HCT116 (cell line): ENCODE results near the gene CCDC188. TPM values are rescaled to one million over a fixed set of nuclear protein-coding genes. Genes with fewer than 3 reads are reported as not detected.

Experiments
- ATAC-seq: fragments of 200-7000 bp; cut with Tn5 transposase; 2 replicates; pipeline ENCODE4 v1.9.1; 2020; ENCODE audit warnings: mild to moderate bottlenecking, moderate library complexity
- BruUV-seq: library from RNA; stranded (reverse); fragments of 400-500 nt; replicated peaks from 2 replicates; lab custom pipeline; 2021; lab: Mats Ljungman, UMichigan
- CTCF ChIA-PET: fragments of 300-600 bp; sonication (Branson Sonifier 250); formaldehyde crosslinking; loops from one replicate; lab custom pipeline; 2021; ENCODE audit warnings: antibody characterized with exemption; lab: Charles Lee
- POLR2A ChIA-PET: fragments of 300-600, 350-600 bp; sonication (Branson Sonifier 250); formaldehyde crosslinking; loops from one replicate; lab custom pipeline; 2021; ENCODE audit warnings: antibody characterized with exemption; lab: Charles Lee
- RAD21 ChIA-PET, 2 experiments: fragments of 300-600 bp; sonication (Branson Sonifier 250); formaldehyde crosslinking; loops; one replicate each; lab custom pipeline; 2023; ENCODE audit warnings: low total read pairs in 2 of 2; ENCODE audit not compliant: uncharacterized antibody in 2 of 2, unreplicated experiment in 2 of 2, low non-redundant PET in 1 of 2; lab: Charles Lee
- DNase-seq: peaks from one replicate; pipeline ENCODE4 v3.0.0-alpha.2; 2010; ENCODE audit warnings: low read depth, low spot score
- H2AFZ ChIP-seq: fragments of 200-600 bp; shearing (Covaris generic), sonication (generic); 2 replicates; pipeline ENCODE4 v1.6.1; 2017; ENCODE audit warnings: low read depth, mixed run types, mixed read lengths, antibody characterized with exemption, low read length; ENCODE audit not compliant: poor library complexity, severe bottlenecking
- H3K27ac ChIP-seq: 2 replicates; pipeline ENCODE4 v1.5.1; 2012; ENCODE audit warnings: low read depth, low read length
- H3K27me3 ChIP-seq: fragments of 200-600 bp; sonication (generic); 2 replicates; pipeline ENCODE4 v1.6.1; 2016; ENCODE audit warnings: mixed run types, low read length, mixed read lengths; ENCODE audit not compliant: insufficient read depth
- H3K36me3 ChIP-seq, 2 experiments: fragments of 200-500 bp in 1 of 2; fragments of 200-600 bp in 1 of 2; sonication (Bioruptor generic) in 1 of 2; sonication (generic) in 1 of 2; 2 replicates each; pipeline versions ENCODE4 v1.5.1 to v1.6.1; 2014 to 2016; ENCODE audit warnings: low read length in 2 of 2, inconsistent platforms in 1 of 2, mixed read lengths in 1 of 2, mixed run types in 1 of 2; ENCODE audit not compliant: insufficient read depth in 2 of 2, control insufficient read depth in 1 of 2
- H3K4me1 ChIP-seq, 2 experiments: fragments of 200-600 bp in 1 of 2; sonication (generic) in 1 of 2; 2 replicates each; pipeline versions ENCODE4 v1.5.1 to v1.6.1; 2012 to 2017; ENCODE audit warnings: low read length in 2 of 2, inconsistent platforms in 1 of 2, mild to moderate bottlenecking in 1 of 2, mixed read lengths in 1 of 2, mixed run types in 1 of 2, moderate library complexity in 1 of 2; ENCODE audit not compliant: insufficient read depth in 2 of 2, control insufficient read depth in 1 of 2
- H3K4me2 ChIP-seq: fragments of 200-600 bp; sonication (generic); 2 replicates; pipeline ENCODE4 v1.6.1; 2017; ENCODE audit warnings: mixed run types, low read length, mixed read lengths
- H3K4me3 ChIP-seq, 2 experiments: fragments of 200-600 bp in 1 of 2; sonication (generic) in 1 of 2; replicated peaks in 1 of 2; 2 replicates each; pipeline ENCODE4 v1.5.1; 2011 to 2016; ENCODE audit warnings: low read length in 2 of 2, control low read depth in 1 of 2, low read depth in 1 of 2, mild to moderate bottlenecking in 1 of 2, mixed read lengths in 1 of 2, mixed run types in 1 of 2
- H3K79me2 ChIP-seq: fragments of 200-600 bp; sonication (generic); 2 replicates; pipeline ENCODE4 v1.6.1; 2017; ENCODE audit warnings: mild to moderate bottlenecking, mixed run types, low read length, moderate library complexity, mixed read lengths; ENCODE audit not compliant: insufficient read depth
- H3K9ac ChIP-seq: fragments of 200-600 bp; sonication (generic); 2 replicates; pipeline ENCODE4 v1.6.1; 2016; ENCODE audit warnings: low read length, mixed read lengths
- H3K9me2 ChIP-seq: fragments of 200-600 bp; sonication (generic), shearing (Covaris generic); 2 replicates; pipeline ENCODE4 v1.6.1; 2017; ENCODE audit warnings: mixed run types, mild to moderate bottlenecking, moderate library complexity; ENCODE audit not compliant: insufficient read depth
- H3K9me3 ChIP-seq, 2 experiments: fragments of 200-500 bp in 1 of 2; fragments of 200-600 bp in 1 of 2; sonication (Bioruptor generic) in 1 of 2; sonication (generic) in 1 of 2; 2 replicates each; pipeline ENCODE4 v1.6.1; 2014 to 2017; ENCODE audit warnings: low read length in 2 of 2, mixed read lengths in 2 of 2, inconsistent platforms in 1 of 2, low read depth in 1 of 2, mild to moderate bottlenecking in 1 of 2, mixed run types in 1 of 2, moderate library complexity in 1 of 2; ENCODE audit not compliant: control insufficient read depth in 1 of 2, insufficient read depth in 1 of 2
- H4K20me1 ChIP-seq: fragments of 200-600 bp; sonication (generic), shearing (Covaris generic); 2 replicates; pipeline ENCODE4 v1.6.1; 2017; ENCODE audit warnings: mixed run types, mild to moderate bottlenecking, moderate library complexity; ENCODE audit not compliant: insufficient read depth
- CBX3 ChIP-seq: IDR thresholded peaks from 2 replicates; pipeline ENCODE4 v1.6.1; 2012; ENCODE audit warnings: low read depth
- CEBPB ChIP-seq: IDR thresholded peaks from 2 replicates; pipeline ENCODE4 v1.6.1; 2012; ENCODE audit warnings: low read depth
- EZH2 ChIP-seq: fragments of 200-600 bp; sonication (generic); IDR thresholded peaks from 2 replicates; pipeline ENCODE4 v1.6.1; 2017; ENCODE audit warnings: antibody characterized with exemption, mixed run types
- EZH2phosphoT487 ChIP-seq: fragments of 200-600 bp; IDR thresholded peaks from 2 replicates; pipeline ENCODE4 v1.6.1; 2018; ENCODE audit warnings: antibody characterized with exemption, borderline replicate concordance
- FOSL1 ChIP-seq: IDR thresholded peaks from 2 replicates; pipeline ENCODE4 v1.6.1; 2012; ENCODE audit warnings: low read depth
- POLR2AphosphoS5 ChIP-seq: IDR thresholded peaks from 2 replicates; pipeline ENCODE4 v1.6.1; 2011; ENCODE audit warnings: mild to moderate bottlenecking, low read depth, low read length, moderate library complexity
- SP1 ChIP-seq: IDR thresholded peaks from 2 replicates; pipeline ENCODE4 v1.6.1; 2012; ENCODE audit warnings: low read depth
- SRF ChIP-seq: IDR thresholded peaks from 2 replicates; pipeline ENCODE4 v1.6.1; 2012; ENCODE audit warnings: low read depth
- TCF7L2 ChIP-seq: IDR thresholded peaks from 2 replicates; pipeline ENCODE4 v1.7.0; 2011; ENCODE audit warnings: borderline replicate concordance, inconsistent platforms; ENCODE audit not compliant: insufficient read depth, insufficient read length; ENCODE audit errors: extremely low read depth
- YY1 ChIP-seq: IDR thresholded peaks from 2 replicates; pipeline ENCODE4 v1.6.1; 2011; ENCODE audit warnings: low read length, low read depth, moderate library complexity, mild to moderate bottlenecking; ENCODE audit not compliant: insufficient replicate concordance; ENCODE audit errors: extremely low read depth
- ZFX ChIP-seq: fragments of 450-650 bp; IDR thresholded peaks from 2 replicates; pipeline ENCODE4 v1.6.1; 2017
- intact Hi-C: fragments of 100-400 bp; cut with micrococcal nuclease; formaldehyde crosslinking; loops from 2 replicates; pipeline ENCODE4 v1.10.0; 2022
- total RNA-seq: library from RNA; stranded (reverse); gene quantifications from one replicate; pipeline ENCODE4 v1.2.1, GENCODE V29; 2021; ENCODE audit not compliant: unreplicated experiment
- TF ChIP-seq, protein P1 (sequence below): IDR thresholded peaks from 2 replicates; pipeline ENCODE4 v1.6.1; 2012
- TF ChIP-seq, protein P2 (sequence below): IDR thresholded peaks from 2 replicates; pipeline ENCODE4 v1.6.1; 2011; ENCODE audit warnings: mild to moderate bottlenecking, low read length, moderate library complexity; ENCODE audit not compliant: insufficient replicate concordance; ENCODE audit errors: extremely low read depth
- TF ChIP-seq, protein P3 (sequence below): IDR thresholded peaks from 2 replicates; pipeline ENCODE4 v1.6.1; 2012

The CCDC188 gene
- total RNA-seq, 1 experiment from 2014 or later: not detected

DNA sequence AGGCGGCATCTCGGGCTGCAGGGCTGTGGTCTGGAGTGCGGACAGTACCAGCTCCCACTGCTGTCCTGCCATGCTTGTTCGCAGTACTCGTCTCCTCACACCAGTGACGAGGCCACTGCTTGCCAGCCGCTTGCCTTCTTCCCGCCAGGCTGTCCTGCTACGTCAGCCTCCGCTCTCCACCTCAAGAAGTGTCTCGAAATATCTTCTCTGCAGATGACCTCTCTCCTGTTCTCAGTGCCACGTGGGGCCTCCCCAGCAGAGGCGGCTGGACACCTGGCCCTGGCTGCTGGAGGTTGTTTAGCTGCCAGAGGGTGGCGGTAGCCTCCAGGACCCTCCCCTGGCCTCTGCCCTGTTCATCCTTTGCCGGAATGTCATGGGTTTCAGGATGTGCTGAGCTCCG is 3.1 kb upstream of the CCDC188 start:
- Histone ChIP-seq H3K27ac (no peak overlapping the region), H3K27me3 (no peaks in the 10 kb centered on the region), H3K9me2 (no peaks in the 10 kb centered on the region), H2AFZ (no peak overlapping the region), H3K36me3 (no peaks in the 10 kb centered on the region), H3K79me2 (no peaks in the 10 kb centered on the region), H3K9me3 (no peaks in the 10 kb centered on the region), H4K20me1 (no peaks in the 10 kb centered on the region), H3K4me2 (no peak overlapping the region), H3K4me3 (no peak overlapping the region), H3K9ac (no peak overlapping the region), H3K4me1 (no peaks in the 10 kb centered on the region)
- ChIA-PET POLR2A (no interaction called here), RAD21 (no interaction called here), CTCF (no interaction called here)
- DNase-seq (no peak), ATAC-seq (no peak)
- no peak for TF ChIP-seq SP1
- no peak for TF ChIP-seq EZH2phosphoT487
- TF ChIP-seq TCF7L2: no peak
- no peak for TF ChIP-seq POLR2AphosphoS5
- TF ChIP-seq CBX3: no peak
- TF ChIP-seq, protein P1, sequence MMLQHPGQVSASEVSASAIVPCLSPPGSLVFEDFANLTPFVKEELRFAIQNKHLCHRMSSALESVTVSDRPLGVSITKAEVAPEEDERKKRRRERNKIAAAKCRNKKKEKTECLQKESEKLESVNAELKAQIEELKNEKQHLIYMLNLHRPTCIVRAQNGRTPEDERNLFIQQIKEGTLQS: no peak
- no peak for TF ChIP-seq EZH2
- no peak for TF ChIP-seq FOSL1
- TF ChIP-seq ZFX: no peak
- no peak for TF ChIP-seq CEBPB
- TF ChIP-seq YY1: no peak
- TF ChIP-seq, protein P2, sequence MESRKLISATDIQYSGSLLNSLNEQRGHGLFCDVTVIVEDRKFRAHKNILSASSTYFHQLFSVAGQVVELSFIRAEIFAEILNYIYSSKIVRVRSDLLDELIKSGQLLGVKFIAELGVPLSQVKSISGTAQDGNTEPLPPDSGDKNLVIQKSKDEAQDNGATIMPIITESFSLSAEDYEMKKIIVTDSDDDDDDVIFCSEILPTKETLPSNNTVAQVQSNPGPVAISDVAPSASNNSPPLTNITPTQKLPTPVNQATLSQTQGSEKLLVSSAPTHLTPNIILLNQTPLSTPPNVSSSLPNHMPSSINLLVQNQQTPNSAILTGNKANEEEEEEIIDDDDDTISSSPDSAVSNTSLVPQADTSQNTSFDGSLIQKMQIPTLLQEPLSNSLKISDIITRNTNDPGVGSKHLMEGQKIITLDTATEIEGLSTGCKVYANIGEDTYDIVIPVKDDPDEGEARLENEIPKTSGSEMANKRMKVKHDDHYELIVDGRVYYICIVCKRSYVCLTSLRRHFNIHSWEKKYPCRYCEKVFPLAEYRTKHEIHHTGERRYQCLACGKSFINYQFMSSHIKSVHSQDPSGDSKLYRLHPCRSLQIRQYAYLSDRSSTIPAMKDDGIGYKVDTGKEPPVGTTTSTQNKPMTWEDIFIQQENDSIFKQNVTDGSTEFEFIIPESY: no peak
- TF ChIP-seq, protein P3, sequence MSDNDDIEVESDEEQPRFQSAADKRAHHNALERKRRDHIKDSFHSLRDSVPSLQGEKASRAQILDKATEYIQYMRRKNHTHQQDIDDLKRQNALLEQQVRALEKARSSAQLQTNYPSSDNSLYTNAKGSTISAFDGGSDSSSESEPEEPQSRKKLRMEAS: no peak
- no peak for TF ChIP-seq SRF
- no TSS peak for BruUV-seq
- intact Hi-C loops: no loop called here
